Activated naive CD8-positive, alpha-beta T cell (primary cell): ENCODE data around the gene GPRIN3.
A peak's percentile ranks its signal among the peaks of the same experiment; 100 is the strongest.

Experiments used
- H3K27ac Mint-ChIP-seq: one replicate; pipeline ENCODE4 v1.8.0; 2021; ENCODE audit warnings: mixed read lengths
- H3K27me3 Mint-ChIP-seq: one replicate; pipeline ENCODE4 v1.8.0; 2021; ENCODE audit warnings: mixed read lengths
- H3K36me3 Mint-ChIP-seq: one replicate; pipeline ENCODE4 v1.8.0; 2021; ENCODE audit warnings: mixed read lengths
- H3K4me1 Mint-ChIP-seq: one replicate; pipeline ENCODE4 v1.8.0; 2021; ENCODE audit warnings: low read depth, mixed read lengths
- H3K4me3 Mint-ChIP-seq: one replicate; pipeline ENCODE4 v1.8.0; 2021; ENCODE audit warnings: mild to moderate bottlenecking, mixed read lengths
- H3K9me3 Mint-ChIP-seq: one replicate; pipeline ENCODE4 v1.8.0; 2021; ENCODE audit warnings: low read depth, mixed read lengths

Gene GPRIN3

GRCh38 chr4:89290727-89291516, 16.7 kb downstream of the GPRIN3 start:
- H3K9me3 Mint-ChIP-seq = no peaks in the 10 kb centered on the region
- H3K4me1 Mint-ChIP-seq = peaks cover 94% of the 10 kb centered on the region
- peaks cover 2% of the 10 kb centered on the region for H3K36me3 Mint-ChIP-seq
- H3K27ac Mint-ChIP-seq = peak overlapping the region; percentile 71
- H3K4me3 Mint-ChIP-seq = peak overlapping the region; percentile 42
- H3K27me3 Mint-ChIP-seq = no peaks in the 10 kb centered on the region

- no peaks in the 10 kb centered on the region for H3K9me3 Mint-ChIP-seq
- peaks cover 95% of the 10 kb centered on the region for H3K4me1 Mint-ChIP-seq
- peak overlapping the region; percentile 71 for H3K27ac Mint-ChIP-seq
- H3K27me3 Mint-ChIP-seq = no peaks in the 10 kb centered on the region
- peak overlapping the region; percentile 42 for H3K4me3 Mint-ChIP-seq
- H3K36me3 Mint-ChIP-seq = peaks cover 2% of the 10 kb centered on the region
Observed at GRCh38 chr4:89289312-89289711, 18.3 kb downstream of the GPRIN3 start.

- Mint-ChIP-seq H3K4me3 (peak overlapping the region; percentile 42), H3K27me3 (no peaks in the 10 kb centered on the region), H3K4me1 (peaks cover 95% of the 10 kb centered on the region), H3K36me3 (peaks cover under 1% of the 10 kb centered on the region), H3K27ac (peak overlapping the region; percentile 71), H3K9me3 (no peaks in the 10 kb centered on the region)
Observed at GRCh38 chr4:89288430-89288829, 19.2 kb downstream of the GPRIN3 start.

GRCh38 chr4:89287945-89288344, 19.7 kb downstream of the GPRIN3 start:
- peak overlapping the region; percentile 71 for H3K27ac Mint-ChIP-seq
- H3K36me3 Mint-ChIP-seq = no peaks in the 10 kb centered on the region
- H3K9me3 Mint-ChIP-seq = no peaks in the 10 kb centered on the region
- no peaks in the 10 kb centered on the region for H3K27me3 Mint-ChIP-seq
- H3K4me1 Mint-ChIP-seq = peaks cover 95% of the 10 kb centered on the region
- H3K4me3 Mint-ChIP-seq = no peak overlapping the region

DNA sequence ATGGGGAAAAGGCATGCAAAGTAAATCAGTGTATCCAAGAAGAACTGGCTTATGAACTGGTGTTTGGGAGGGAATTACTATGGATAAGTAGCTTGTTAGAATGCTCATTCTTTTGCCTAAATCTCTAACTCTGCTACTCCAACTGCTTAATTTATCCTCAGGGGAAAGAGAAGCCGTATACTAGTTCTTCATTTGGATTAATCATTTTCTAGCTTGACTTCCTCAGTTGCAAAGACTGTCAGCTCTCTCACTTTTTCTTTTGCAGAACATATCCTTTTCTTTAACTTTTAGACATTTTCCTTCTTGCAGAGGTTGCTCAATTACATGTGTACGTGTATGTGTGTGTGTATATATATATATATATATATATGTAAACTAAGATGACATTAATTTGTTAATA, 21.9 kb downstream of the GPRIN3 start:
- Mint-ChIP-seq H3K36me3 (peaks cover 6% of the 10 kb centered on the region), H3K4me1 (peaks cover 90% of the 10 kb centered on the region), H3K27ac (peak overlapping the region; percentile 51), H3K4me3 (peak overlapping the region; percentile 28), H3K27me3 (no peaks in the 10 kb centered on the region), H3K9me3 (no peaks in the 10 kb centered on the region)

GRCh38 chr4:89284828-89285227, 22.8 kb downstream of the GPRIN3 start:
- Mint-ChIP-seq H3K27ac (peak overlapping the region; percentile 30), H3K4me1 (peaks cover 81% of the 10 kb centered on the region), H3K27me3 (no peaks in the 10 kb centered on the region), H3K9me3 (no peaks in the 10 kb centered on the region), H3K4me3 (peak overlapping the region; percentile 8), H3K36me3 (peaks cover 6% of the 10 kb centered on the region)

DNA sequence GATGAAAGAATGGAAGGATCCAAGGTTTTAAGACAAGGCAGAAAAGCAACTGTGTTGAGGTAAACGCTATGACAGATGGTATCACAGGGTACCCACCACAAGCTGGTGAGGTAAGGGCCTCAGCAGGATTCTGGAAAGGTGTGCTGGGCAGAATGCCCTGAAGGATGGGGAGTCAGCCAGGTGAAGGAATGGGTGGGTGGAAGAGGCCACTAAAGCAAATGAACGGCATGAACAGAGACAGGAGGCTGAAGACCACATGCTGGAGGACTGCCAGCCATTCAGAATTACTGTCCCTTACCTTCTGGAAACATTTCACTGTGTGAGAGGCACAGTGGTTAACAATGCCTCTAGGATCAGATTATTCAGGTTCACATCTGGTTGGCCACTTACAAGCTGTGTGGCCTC, 23.6 kb downstream of the GPRIN3 start:
- Mint-ChIP-seq H3K4me3 (peak overlapping the region; percentile 66), H3K4me1 (peaks cover 73% of the 10 kb centered on the region), H3K9me3 (no peaks in the 10 kb centered on the region)

GRCh38 chr4:89283226-89284009, 24.2 kb downstream of the GPRIN3 start:
- no peaks in the 10 kb centered on the region for H3K9me3 Mint-ChIP-seq
- H3K36me3 Mint-ChIP-seq = peaks cover 6% of the 10 kb centered on the region
- H3K4me3 Mint-ChIP-seq = peak overlapping the region; percentile 66
- H3K4me1 Mint-ChIP-seq = peaks cover 67% of the 10 kb centered on the region
- H3K27me3 Mint-ChIP-seq = no peaks in the 10 kb centered on the region
- peak overlapping the region; percentile 89 for H3K27ac Mint-ChIP-seq

More for the DNA sequence above, 23.6 kb downstream of the GPRIN3 start:
- peak overlapping the region; percentile 89 for H3K27ac Mint-ChIP-seq
- no peaks in the 10 kb centered on the region for H3K27me3 Mint-ChIP-seq
- H3K36me3 Mint-ChIP-seq = peaks cover 6% of the 10 kb centered on the region

DNA sequence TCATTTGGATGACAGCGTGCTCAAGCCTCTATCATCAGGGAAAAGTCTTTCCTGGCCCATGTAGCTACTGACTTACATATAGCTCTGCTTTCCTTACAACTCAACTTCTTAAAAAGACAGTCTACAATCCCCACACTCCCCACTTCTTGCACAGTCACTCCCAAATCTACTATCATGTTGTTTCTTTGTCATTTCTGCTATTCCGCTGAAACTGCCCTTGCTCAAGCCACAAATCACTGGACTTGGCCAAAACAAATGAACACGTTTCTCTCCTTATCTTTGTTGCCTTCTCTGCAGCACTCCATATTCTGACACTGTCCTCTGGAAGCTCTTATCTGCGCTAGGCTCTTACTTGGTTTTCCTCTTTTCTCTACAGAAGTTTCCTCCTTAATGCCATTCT, 28.2 kb downstream of the GPRIN3 start:
- no peak overlapping the region for H3K27ac Mint-ChIP-seq
- H3K4me1 Mint-ChIP-seq = peaks cover 45% of the 10 kb centered on the region
- no peak overlapping the region for H3K4me3 Mint-ChIP-seq
- H3K27me3 Mint-ChIP-seq = no peaks in the 10 kb centered on the region
- H3K36me3 Mint-ChIP-seq = peaks cover 14% of the 10 kb centered on the region
- no peaks in the 10 kb centered on the region for H3K9me3 Mint-ChIP-seq

DNA sequence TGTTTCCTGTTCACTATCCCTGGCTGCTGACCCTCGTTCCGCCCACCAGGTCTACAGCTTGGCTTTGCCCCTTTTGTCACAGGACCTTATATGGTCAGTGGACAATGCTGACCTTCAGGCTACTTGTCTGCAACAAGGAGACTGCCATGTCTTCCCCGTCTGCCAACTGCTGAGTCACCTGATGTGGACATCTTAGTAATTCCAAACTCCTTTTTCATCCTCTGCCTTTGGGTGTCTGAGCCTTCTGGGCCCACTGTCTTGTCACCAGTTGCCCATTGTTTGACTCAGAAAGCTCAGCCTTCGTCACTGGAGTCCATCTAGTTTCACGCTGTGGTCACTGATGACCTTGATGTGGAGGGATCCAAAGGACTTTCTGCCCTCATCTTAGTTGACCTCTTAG, 30.2 kb downstream of the GPRIN3 start:
- Mint-ChIP-seq H3K9me3 (no peaks in the 10 kb centered on the region), H3K27me3 (no peaks in the 10 kb centered on the region), H3K4me1 (peaks cover 43% of the 10 kb centered on the region), H3K36me3 (peaks cover 21% of the 10 kb centered on the region), H3K27ac (no peak overlapping the region), H3K4me3 (no peak overlapping the region)

- Mint-ChIP-seq H3K9me3 (no peaks in the 10 kb centered on the region), H3K4me1 (peaks cover 36% of the 10 kb centered on the region), H3K36me3 (peaks cover 16% of the 10 kb centered on the region), H3K27ac (no peak overlapping the region), H3K27me3 (no peaks in the 10 kb centered on the region), H3K4me3 (no peak overlapping the region)
Observed at GRCh38 chr4:89276296-89276695, 31.3 kb downstream of the GPRIN3 start.

DNA sequence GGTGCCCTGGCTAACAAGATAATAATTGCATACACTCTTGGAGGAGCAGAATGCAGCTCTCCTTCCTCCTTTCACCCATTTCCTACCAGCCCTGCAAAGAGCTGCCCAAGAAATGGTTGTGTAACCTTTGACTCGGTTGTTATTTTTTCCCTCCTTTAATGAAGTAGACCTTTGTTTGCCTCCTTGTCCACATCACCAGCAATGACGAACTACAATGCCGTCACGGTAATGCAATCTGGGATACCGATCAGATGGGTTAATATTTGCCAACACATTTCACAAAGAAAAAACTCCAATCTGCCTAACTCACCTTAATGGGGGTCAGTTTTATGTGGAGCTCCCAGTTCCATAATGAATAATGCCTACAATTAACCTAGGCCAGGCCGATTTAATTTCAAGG, 32.0 kb downstream of the GPRIN3 start:
- no peak overlapping the region for H3K4me3 Mint-ChIP-seq
- H3K9me3 Mint-ChIP-seq = no peaks in the 10 kb centered on the region
- peaks cover 18% of the 10 kb centered on the region for H3K36me3 Mint-ChIP-seq
- no peaks in the 10 kb centered on the region for H3K27me3 Mint-ChIP-seq
- peaks cover 40% of the 10 kb centered on the region for H3K4me1 Mint-ChIP-seq
- H3K27ac Mint-ChIP-seq = no peak overlapping the region

DNA sequence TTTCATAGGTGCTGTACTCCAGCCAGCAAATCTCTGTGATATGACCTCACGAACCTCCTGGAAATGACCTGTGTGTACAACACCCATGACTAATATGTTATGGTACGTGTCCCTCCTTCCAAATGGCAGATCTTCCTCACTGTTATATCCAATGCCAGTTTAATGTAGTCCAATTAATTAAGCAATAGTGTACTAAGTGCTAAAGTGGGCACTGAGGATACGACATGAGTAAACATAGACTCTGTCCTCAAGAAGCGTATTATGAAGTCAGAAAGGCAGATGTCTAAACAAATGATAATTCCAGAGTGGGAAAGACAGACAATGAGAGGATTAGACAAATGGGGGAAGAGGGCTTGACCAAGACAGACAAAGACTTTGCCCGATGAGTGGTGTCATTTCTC, 33.9 kb downstream of the GPRIN3 start:
- Mint-ChIP-seq H3K27ac (no peak overlapping the region), H3K4me1 (peaks cover 46% of the 10 kb centered on the region), H3K4me3 (no peak overlapping the region), H3K27me3 (no peaks in the 10 kb centered on the region), H3K9me3 (no peaks in the 10 kb centered on the region), H3K36me3 (peaks cover 20% of the 10 kb centered on the region)

GRCh38 chr4:89270792-89271191, 36.8 kb downstream of the GPRIN3 start:
- Mint-ChIP-seq H3K4me3 (no peak overlapping the region), H3K4me1 (peaks cover 50% of the 10 kb centered on the region), H3K27ac (no peak overlapping the region), H3K36me3 (peaks cover 18% of the 10 kb centered on the region), H3K9me3 (peaks cover 3% of the 10 kb centered on the region), H3K27me3 (no peaks in the 10 kb centered on the region)

DNA sequence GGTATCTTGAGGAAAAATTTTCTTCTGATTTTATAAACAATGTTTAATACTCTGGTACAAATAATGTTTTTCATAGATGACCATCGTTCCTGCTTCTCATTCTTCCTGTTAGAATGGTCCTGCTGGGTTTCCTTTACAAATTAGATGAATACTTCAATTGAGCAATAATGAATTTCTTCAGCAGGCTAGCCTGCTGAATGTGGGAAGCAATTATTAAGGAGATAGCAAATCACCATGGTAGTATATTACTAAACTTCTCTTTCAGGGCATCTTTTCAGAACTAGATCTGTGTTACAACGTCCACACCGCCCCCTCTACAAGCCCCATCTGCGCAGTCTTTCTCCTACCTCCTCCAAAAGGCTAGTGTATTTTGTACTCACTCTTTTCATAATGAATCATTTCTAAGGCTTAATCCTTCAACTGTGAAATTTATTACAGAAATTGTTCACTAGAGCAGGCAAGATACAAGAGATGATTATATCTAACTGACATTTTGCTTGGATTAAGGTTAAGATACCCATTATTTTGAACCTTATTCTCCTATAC, 38.4 kb downstream of the GPRIN3 start:
- no peak overlapping the region for H3K27ac Mint-ChIP-seq
- peaks cover 6% of the 10 kb centered on the region for H3K9me3 Mint-ChIP-seq
- H3K36me3 Mint-ChIP-seq = peaks cover 14% of the 10 kb centered on the region
- H3K27me3 Mint-ChIP-seq = no peaks in the 10 kb centered on the region
- peaks cover 50% of the 10 kb centered on the region for H3K4me1 Mint-ChIP-seq
- H3K4me3 Mint-ChIP-seq = no peak overlapping the region
